ENCODE results near the gene SLC22A23.

DNA sequence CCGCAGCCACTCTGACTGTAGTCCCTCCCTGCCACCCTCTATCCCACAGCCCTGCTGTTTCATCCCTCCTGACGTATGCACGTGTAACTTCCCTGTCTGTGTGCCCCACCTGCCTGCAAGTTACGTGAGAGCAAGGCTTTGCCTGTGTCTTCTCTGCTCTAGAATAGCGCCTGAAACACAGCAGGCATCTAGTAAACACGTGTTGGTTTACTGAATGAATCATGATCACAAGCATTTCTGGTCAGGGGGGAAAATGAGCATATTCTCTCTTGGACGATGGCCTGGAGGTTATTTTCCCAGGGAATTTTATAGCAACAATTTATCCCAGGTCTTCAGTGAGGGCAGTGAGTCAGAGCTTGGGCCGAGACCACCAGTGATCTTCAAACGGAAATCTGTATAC lies 159.8 kb downstream of the SLC22A23 start:
- TF ChIP-seq, protein P1, sequence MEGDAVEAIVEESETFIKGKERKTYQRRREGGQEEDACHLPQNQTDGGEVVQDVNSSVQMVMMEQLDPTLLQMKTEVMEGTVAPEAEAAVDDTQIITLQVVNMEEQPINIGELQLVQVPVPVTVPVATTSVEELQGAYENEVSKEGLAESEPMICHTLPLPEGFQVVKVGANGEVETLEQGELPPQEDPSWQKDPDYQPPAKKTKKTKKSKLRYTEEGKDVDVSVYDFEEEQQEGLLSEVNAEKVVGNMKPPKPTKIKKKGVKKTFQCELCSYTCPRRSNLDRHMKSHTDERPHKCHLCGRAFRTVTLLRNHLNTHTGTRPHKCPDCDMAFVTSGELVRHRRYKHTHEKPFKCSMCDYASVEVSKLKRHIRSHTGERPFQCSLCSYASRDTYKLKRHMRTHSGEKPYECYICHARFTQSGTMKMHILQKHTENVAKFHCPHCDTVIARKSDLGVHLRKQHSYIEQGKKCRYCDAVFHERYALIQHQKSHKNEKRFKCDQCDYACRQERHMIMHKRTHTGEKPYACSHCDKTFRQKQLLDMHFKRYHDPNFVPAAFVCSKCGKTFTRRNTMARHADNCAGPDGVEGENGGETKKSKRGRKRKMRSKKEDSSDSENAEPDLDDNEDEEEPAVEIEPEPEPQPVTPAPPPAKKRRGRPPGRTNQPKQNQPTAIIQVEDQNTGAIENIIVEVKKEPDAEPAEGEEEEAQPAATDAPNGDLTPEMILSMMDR (conservative IDR thresholded peaks at IDR 0.05; ENCODE audit: low read length) = no peak
- TF ChIP-seq EZH2phosphoT487 (IDR thresholded peaks at IDR 0.05; ENCODE audit: borderline replicate concordance, low read depth, low read length) = no peak
